ENCODE results near the gene STRIP2.
A peak's percentile ranks its signal among the peaks of the same experiment; 100 is the strongest.

STRIP2 gene

GRCh38 chr7:129433847-129434674 is at the start of gene STRIP2:
TSS of gene STRIP2 (plus strand) at chr7:129434432. CDS start at chr7:129434473, 41 bp downstream.
- H3K36me3 Mint-ChIP-seq = peaks cover 17% of the 10 kb centered on the region
- peak within 1 kb of the TSS; percentile 95 for H3K4me3 Mint-ChIP-seq
- H3K4me1 Mint-ChIP-seq = peaks cover 26% of the 10 kb centered on the region
- H3K9me3 Mint-ChIP-seq = no peaks in the 10 kb centered on the region
- peaks cover 4% of the 10 kb centered on the region for H3K27me3 Mint-ChIP-seq
- peak within 1 kb of the TSS; percentile 80 for H3K27ac Mint-ChIP-seq

- Mint-ChIP-seq H3K27me3 (no peaks in the 10 kb centered on the region), H3K9me3 (no peaks in the 10 kb centered on the region), H3K27ac (no peak overlapping the region), H3K36me3 (peaks cover 13% of the 10 kb centered on the region), H3K4me1 (peaks cover 5% of the 10 kb centered on the region), H3K4me3 (no peak overlapping the region)
These were observed 49.1 kb upstream of the STRIP2 start for GRCh38 chr7:129385116-129385515.

GRCh38 chr7:129385598-129385997 is 48.6 kb upstream of the STRIP2 start:
- Mint-ChIP-seq H3K27ac (no peak overlapping the region), H3K27me3 (no peaks in the 10 kb centered on the region), H3K4me3 (no peak overlapping the region), H3K9me3 (no peaks in the 10 kb centered on the region), H3K36me3 (peaks cover 12% of the 10 kb centered on the region), H3K4me1 (peaks cover 5% of the 10 kb centered on the region)

GRCh38 chr7:129386506-129386905 is 47.7 kb upstream of the STRIP2 start:
- Mint-ChIP-seq H3K27me3 (no peaks in the 10 kb centered on the region), H3K27ac (no peak overlapping the region), H3K36me3 (peaks cover 12% of the 10 kb centered on the region), H3K4me1 (peaks cover 5% of the 10 kb centered on the region), H3K9me3 (no peaks in the 10 kb centered on the region), H3K4me3 (no peak overlapping the region)

- Mint-ChIP-seq H3K9me3 (no peaks in the 10 kb centered on the region), H3K4me3 (no peak overlapping the region), H3K4me1 (no peaks in the 10 kb centered on the region), H3K36me3 (peaks cover 9% of the 10 kb centered on the region), H3K27ac (no peak overlapping the region), H3K27me3 (no peaks in the 10 kb centered on the region)
These were observed 46.7 kb upstream of the STRIP2 start for GRCh38 chr7:129387537-129387936.

- no peaks in the 10 kb centered on the region for H3K4me1 Mint-ChIP-seq
- no peaks in the 10 kb centered on the region for H3K27me3 Mint-ChIP-seq
- H3K27ac Mint-ChIP-seq = no peak overlapping the region
- H3K36me3 Mint-ChIP-seq = peaks cover 8% of the 10 kb centered on the region
- H3K4me3 Mint-ChIP-seq = no peak overlapping the region
- H3K9me3 Mint-ChIP-seq = no peaks in the 10 kb centered on the region
These were observed 45.7 kb upstream of the STRIP2 start for GRCh38 chr7:129388333-129389098.

- Mint-ChIP-seq H3K4me1 (no peaks in the 10 kb centered on the region), H3K27me3 (no peaks in the 10 kb centered on the region), H3K36me3 (peaks cover 10% of the 10 kb centered on the region), H3K4me3 (no peak overlapping the region), H3K9me3 (no peaks in the 10 kb centered on the region), H3K27ac (no peak overlapping the region)
These were observed 44.4 kb upstream of the STRIP2 start for GRCh38 chr7:129389829-129390228.

- Mint-ChIP-seq H3K4me1 (no peaks in the 10 kb centered on the region), H3K36me3 (peaks cover 11% of the 10 kb centered on the region), H3K27ac (no peak overlapping the region), H3K27me3 (no peaks in the 10 kb centered on the region), H3K4me3 (no peak overlapping the region), H3K9me3 (no peaks in the 10 kb centered on the region)
These were observed 43.9 kb upstream of the STRIP2 start for GRCh38 chr7:129390314-129390713.

GRCh38 chr7:129391546-129392171 is 42.6 kb upstream of the STRIP2 start:
- H3K36me3 Mint-ChIP-seq = peaks cover 10% of the 10 kb centered on the region

GRCh38 chr7:129393255-129393654 is 41.0 kb upstream of the STRIP2 start:
- peaks cover 9% of the 10 kb centered on the region for H3K36me3 Mint-ChIP-seq
- H3K27ac Mint-ChIP-seq = no peak overlapping the region
- H3K27me3 Mint-ChIP-seq = no peaks in the 10 kb centered on the region
- no peak overlapping the region for H3K4me3 Mint-ChIP-seq
- no peaks in the 10 kb centered on the region for H3K4me1 Mint-ChIP-seq
- no peaks in the 10 kb centered on the region for H3K9me3 Mint-ChIP-seq

More at GRCh38 chr7:129391546-129392171, 42.6 kb upstream of the STRIP2 start:
- no peaks in the 10 kb centered on the region for H3K9me3 Mint-ChIP-seq
- no peak overlapping the region for H3K27ac Mint-ChIP-seq
- H3K27me3 Mint-ChIP-seq = no peaks in the 10 kb centered on the region
- H3K4me3 Mint-ChIP-seq = no peak overlapping the region
- H3K4me1 Mint-ChIP-seq = no peaks in the 10 kb centered on the region

GRCh38 chr7:129394101-129394500 is 40.1 kb upstream of the STRIP2 start:
- peaks cover 9% of the 10 kb centered on the region for H3K36me3 Mint-ChIP-seq
- no peaks in the 10 kb centered on the region for H3K27me3 Mint-ChIP-seq
- no peaks in the 10 kb centered on the region for H3K4me1 Mint-ChIP-seq
- H3K4me3 Mint-ChIP-seq = no peak overlapping the region
- no peak overlapping the region for H3K27ac Mint-ChIP-seq
- no peaks in the 10 kb centered on the region for H3K9me3 Mint-ChIP-seq

- Mint-ChIP-seq H3K4me3 (no peak overlapping the region), H3K9me3 (no peaks in the 10 kb centered on the region), H3K27me3 (no peaks in the 10 kb centered on the region), H3K27ac (no peak overlapping the region), H3K36me3 (peaks cover 9% of the 10 kb centered on the region), H3K4me1 (no peaks in the 10 kb centered on the region)
These were observed 39.0 kb upstream of the STRIP2 start for GRCh38 chr7:129394982-129395914.

- Mint-ChIP-seq H3K9me3 (no peaks in the 10 kb centered on the region), H3K4me3 (no peak overlapping the region), H3K27me3 (no peaks in the 10 kb centered on the region), H3K36me3 (peaks cover 9% of the 10 kb centered on the region), H3K4me1 (no peaks in the 10 kb centered on the region), H3K27ac (no peak overlapping the region)
These were observed 32.8 kb upstream of the STRIP2 start for GRCh38 chr7:129401228-129401966.
